Mesothelial cell of epicardium (in vitro differentiated cells): ENCODE data around the gene CAMP. TPM values are rescaled to one million over a fixed set of nuclear protein-coding genes. Genes with fewer than 3 reads are reported as not detected.

Experiments used
- DNase-seq, 2 experiments: peaks; one replicate each; pipeline ENCODE4 v3.0.0; 2021; ENCODE audit warnings: low spot score in 2 of 2; ENCODE audit not compliant: unreplicated experiment in 2 of 2
- H3K27ac Mint-ChIP-seq: 2 replicates; pipeline ENCODE4 v1.8.0; 2021; ENCODE audit warnings: mixed read lengths
- H3K27me3 Mint-ChIP-seq: 2 replicates; pipeline ENCODE4 v1.8.0; 2021; ENCODE audit warnings: low read depth, mixed read lengths
- H3K36me3 Mint-ChIP-seq: 2 replicates; pipeline ENCODE4 v1.8.0; 2021; ENCODE audit warnings: mixed read lengths
- H3K4me1 Mint-ChIP-seq: 2 replicates; pipeline ENCODE4 v1.8.0; 2021; ENCODE audit warnings: mixed read lengths
- H3K4me3 Mint-ChIP-seq: 2 replicates; pipeline ENCODE4 v1.8.0; 2021; ENCODE audit warnings: mild to moderate bottlenecking, moderate library complexity, mixed read lengths
- H3K9me3 Mint-ChIP-seq: 2 replicates; pipeline ENCODE4 v1.8.0; 2021; ENCODE audit warnings: mixed read lengths
- microRNA-seq: library from miRNA; unstranded; fragments of <30 nt; microRNA quantifications from one replicate; pipeline ENCODE4 v1.2.0, GENCODE V29; 2021; ENCODE audit warnings: inconsistent platforms, mixed read lengths
- total RNA-seq: library from RNA; stranded (reverse); gene quantifications from 3 replicates; pipeline ENCODE4 v1.2.1, GENCODE V29; 2021
- TF ChIP-seq, protein P1 (sequence below): fragments of 200-600 bp; sonication (generic); IDR thresholded peaks from one replicate; pipeline ENCODE4 v1.5.0; 2021; ENCODE audit warnings: antibody characterized with exemption; ENCODE audit not compliant: unreplicated experiment

The CAMP gene
- total RNA-seq, 1 donor from 2014 or later: not detected

DNA sequence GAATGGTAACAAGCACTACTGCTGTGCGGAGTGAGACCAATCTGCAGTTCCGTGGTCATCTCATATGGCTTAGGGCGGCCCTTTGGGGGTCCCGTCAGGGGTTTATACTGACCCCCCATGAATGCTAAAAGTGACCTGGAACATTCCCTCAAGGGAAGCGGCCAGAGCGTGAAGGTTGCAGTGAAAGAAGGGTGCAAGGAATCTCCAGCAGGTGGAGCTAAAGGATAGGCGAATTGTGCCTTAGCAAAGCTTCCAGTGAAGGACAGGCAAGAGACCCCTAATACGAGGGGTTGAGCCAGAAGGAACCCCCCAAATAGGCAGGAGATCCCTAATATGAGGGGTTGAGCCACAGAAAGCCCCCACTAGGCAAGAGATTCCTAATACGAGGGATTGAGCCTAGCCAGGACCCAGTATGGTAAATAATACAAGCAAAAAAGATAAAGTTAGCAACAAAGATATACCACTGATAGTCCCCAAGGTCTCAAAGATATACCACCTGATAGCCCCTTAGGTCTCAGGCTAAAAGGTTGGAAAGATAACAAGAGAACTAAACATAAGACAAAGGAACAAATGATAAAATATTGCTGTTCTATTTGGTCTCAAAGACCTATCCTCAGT lies 50.4 kb downstream of the CAMP start:
- H3K36me3 Mint-ChIP-seq: peaks cover 15% of the 10 kb centered on the region
- no peak overlapping the region for H3K27ac Mint-ChIP-seq
- H3K9me3 Mint-ChIP-seq: no peaks in the 10 kb centered on the region
- no peaks in the 10 kb centered on the region for H3K27me3 Mint-ChIP-seq
- DNase-seq: peak; percentile 25 to 69
- peaks cover 22% of the 10 kb centered on the region for H3K4me1 Mint-ChIP-seq
- H3K4me3 Mint-ChIP-seq: no peak overlapping the region
- TF ChIP-seq, protein P1, sequence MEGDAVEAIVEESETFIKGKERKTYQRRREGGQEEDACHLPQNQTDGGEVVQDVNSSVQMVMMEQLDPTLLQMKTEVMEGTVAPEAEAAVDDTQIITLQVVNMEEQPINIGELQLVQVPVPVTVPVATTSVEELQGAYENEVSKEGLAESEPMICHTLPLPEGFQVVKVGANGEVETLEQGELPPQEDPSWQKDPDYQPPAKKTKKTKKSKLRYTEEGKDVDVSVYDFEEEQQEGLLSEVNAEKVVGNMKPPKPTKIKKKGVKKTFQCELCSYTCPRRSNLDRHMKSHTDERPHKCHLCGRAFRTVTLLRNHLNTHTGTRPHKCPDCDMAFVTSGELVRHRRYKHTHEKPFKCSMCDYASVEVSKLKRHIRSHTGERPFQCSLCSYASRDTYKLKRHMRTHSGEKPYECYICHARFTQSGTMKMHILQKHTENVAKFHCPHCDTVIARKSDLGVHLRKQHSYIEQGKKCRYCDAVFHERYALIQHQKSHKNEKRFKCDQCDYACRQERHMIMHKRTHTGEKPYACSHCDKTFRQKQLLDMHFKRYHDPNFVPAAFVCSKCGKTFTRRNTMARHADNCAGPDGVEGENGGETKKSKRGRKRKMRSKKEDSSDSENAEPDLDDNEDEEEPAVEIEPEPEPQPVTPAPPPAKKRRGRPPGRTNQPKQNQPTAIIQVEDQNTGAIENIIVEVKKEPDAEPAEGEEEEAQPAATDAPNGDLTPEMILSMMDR: peak; percentile 60

DNA sequence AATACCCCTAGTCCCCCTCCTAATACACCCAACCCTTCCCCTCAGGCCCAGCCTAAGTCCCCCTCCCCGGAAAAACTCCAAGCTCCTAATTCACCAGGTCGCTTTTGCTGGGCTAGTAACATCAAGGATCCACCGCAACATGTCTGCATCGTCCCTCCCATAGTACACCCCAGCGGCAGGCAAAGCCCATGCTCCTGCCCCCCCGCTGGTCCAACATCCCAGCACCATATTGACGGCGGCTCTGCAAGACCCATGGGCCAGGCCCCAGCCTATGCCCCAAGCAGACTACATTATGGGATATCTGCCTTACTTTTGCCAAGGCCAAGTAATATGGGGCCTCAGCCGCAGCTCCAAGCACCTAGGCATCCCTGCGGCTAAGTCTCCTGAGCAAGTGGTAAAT lies 51.2 kb downstream of the CAMP start:
- no peak overlapping the region for H3K27ac Mint-ChIP-seq
- H3K27me3 Mint-ChIP-seq: no peaks in the 10 kb centered on the region

More for the DNA sequence above, 51.2 kb downstream of the CAMP start:
- Mint-ChIP-seq H3K4me3 (no peak overlapping the region), H3K4me1 (peaks cover 22% of the 10 kb centered on the region), H3K36me3 (peaks cover 12% of the 10 kb centered on the region), H3K9me3 (no peaks in the 10 kb centered on the region)
- TF ChIP-seq, protein P1: no peak
- no peak for DNase-seq

Small RNA genes within 50 kb of the gene (microRNA-seq; reads per million reads assigned to microRNA genes)
- gene MIR4443: 1.5 reads per million

Other genes with a start within 250 kb of the CAMP start
- 153 to 160 TPM (median 158 TPM) in 3 replicates for gene MAP4, start 207.1 kb upstream of the CAMP start, total RNA-seq
- gene CDC25A, start 35.1 kb upstream of the CAMP start, total RNA-seq: 12.1 to 13.1 TPM (median 13.0 TPM) in 3 replicates
- gene ZNF589, start 17.6 kb downstream of the CAMP start, total RNA-seq: 18.9 to 24.1 TPM (median 22.3 TPM) in 3 replicates
- 27.2 to 28.6 TPM (median 27.8 TPM) in 3 replicates for gene NME6, start 77.9 kb downstream of the CAMP start, total RNA-seq
- gene SPINK8, start 110.2 kb downstream of the CAMP start, total RNA-seq: not detected in 3 replicates
- 0.47 to 0.66 TPM (median 0.51 TPM) in 3 replicates for gene FBXW12, start 148.7 kb downstream of the CAMP start, total RNA-seq
- 203 to 214 TPM (median 211 TPM) in 3 replicates for gene PLXNB1, start 206.6 kb downstream of the CAMP start, total RNA-seq
- 10.7 to 12.3 TPM (median 11.5 TPM) in 3 replicates for gene CCDC51, start 216.6 kb downstream of the CAMP start, total RNA-seq
- gene TMA7, start 216.8 kb downstream of the CAMP start, total RNA-seq: 183 to 192 TPM (median 186 TPM) in 3 replicates
- gene ATRIP, start 223.2 kb downstream of the CAMP start, total RNA-seq: 11.6 to 12.0 TPM (median 11.6 TPM) in 3 replicates